Measurements from ENCODE around the gene FAM180B.

The FAM180B gene

DNA sequence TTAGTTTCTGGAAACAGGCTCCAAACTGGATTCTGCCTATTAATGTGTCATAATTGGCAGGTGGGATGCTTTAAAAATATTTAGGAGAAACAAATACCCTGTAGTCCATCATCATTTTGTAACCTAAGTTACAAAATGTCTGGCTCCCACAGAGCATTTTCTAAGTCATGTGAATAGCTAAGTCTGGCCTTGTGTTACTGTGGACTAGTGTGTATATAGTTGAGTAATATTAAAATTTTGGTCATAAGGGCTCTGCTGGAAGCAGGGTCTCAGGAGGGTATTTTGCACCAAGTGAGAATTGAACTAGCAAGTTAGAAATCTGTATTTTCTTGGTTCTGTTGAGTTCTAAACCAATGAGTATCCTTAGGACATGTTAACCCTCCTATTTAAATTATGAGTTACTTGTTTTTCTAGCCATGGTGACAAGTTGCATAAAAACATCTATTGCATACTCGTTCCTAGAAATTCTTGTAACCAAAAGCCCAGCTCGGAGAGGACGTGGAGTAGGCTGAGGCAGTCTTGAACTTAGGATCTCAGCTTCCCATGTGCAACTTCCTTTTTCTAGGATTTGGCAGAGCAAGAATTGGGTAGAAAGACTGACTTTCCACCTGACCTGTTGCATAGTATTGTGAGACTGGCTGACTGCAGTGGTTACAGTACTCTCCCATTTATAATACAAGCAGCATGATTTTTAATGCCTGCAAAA, 15.7 kb upstream of the FAM180B start:
- H3K36me3 ChIP-seq (ENCODE audit: control insufficient read depth, low read depth, low read length), result peaks cover 45% of the 10 kb centered on the region
- H3K9me3 ChIP-seq (ENCODE audit: control insufficient read depth, low read depth, low read length), result no peaks in the 10 kb centered on the region
- H3K4me1 ChIP-seq (ENCODE audit: control insufficient read depth, low read depth, low read length), result no peaks in the 10 kb centered on the region
- no peaks in the 10 kb centered on the region for H3K27me3 ChIP-seq (ENCODE audit: control insufficient read depth, insufficient read depth, low read length)
- H3K9ac ChIP-seq (ENCODE audit: low read length), result no peak overlapping the region
- no peak overlapping the region for H3K27ac ChIP-seq (ENCODE audit: low read length)
- H3K4me3 ChIP-seq (ENCODE audit: low read length), result no peak overlapping the region

DNA sequence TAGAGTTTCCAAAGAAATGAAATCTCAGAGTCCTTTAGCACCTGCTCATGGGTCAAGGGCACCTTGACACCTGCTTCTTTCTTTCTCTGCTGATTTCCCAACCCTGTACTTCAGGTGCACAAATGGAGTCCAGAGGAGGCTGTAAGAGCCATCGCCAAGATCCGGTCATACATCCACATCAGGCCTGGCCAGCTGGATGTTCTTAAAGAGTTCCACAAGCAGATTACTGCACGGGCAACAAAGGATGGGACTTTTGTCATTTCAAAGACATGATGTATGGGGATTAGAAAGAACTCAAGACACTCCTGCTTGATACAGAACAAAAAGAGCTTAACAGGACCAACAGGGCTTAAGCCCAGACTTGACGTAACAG, 15.1 kb upstream of the FAM180B start:
- Histone ChIP-seq H3K27me3 (ENCODE audit: control insufficient read depth, insufficient read depth, low read length) (no peaks in the 10 kb centered on the region), H3K36me3 (ENCODE audit: control insufficient read depth, low read depth, low read length) (peaks cover 46% of the 10 kb centered on the region), H3K9me3 (ENCODE audit: control insufficient read depth, low read depth, low read length) (no peaks in the 10 kb centered on the region), H3K27ac (ENCODE audit: low read length) (no peak overlapping the region), H3K4me3 (ENCODE audit: low read length) (no peak overlapping the region), H3K9ac (ENCODE audit: low read length) (no peak overlapping the region), H3K4me1 (ENCODE audit: control insufficient read depth, low read depth, low read length) (no peaks in the 10 kb centered on the region)

DNA sequence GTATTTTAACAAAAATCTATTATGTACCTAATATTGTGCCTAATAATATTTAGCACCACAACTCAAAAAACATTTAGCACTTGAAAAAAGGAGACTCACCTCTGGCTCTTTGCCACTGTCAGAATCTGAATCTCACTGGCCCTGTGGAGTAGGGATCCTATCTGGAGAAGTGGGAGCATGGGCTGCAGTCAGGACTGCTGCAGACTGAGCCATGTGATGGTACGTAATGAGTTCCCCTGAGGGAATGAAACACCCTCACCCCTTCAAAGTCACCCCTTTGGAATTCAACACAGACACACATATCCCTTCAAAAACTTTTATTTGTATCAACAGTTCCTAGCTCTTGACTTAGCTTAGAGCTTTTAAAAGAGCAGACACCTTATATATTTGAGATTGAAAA, 14.6 kb upstream of the FAM180B start:
- Histone ChIP-seq H3K27me3 (ENCODE audit: control insufficient read depth, insufficient read depth, low read length) (no peaks in the 10 kb centered on the region), H3K4me1 (ENCODE audit: control insufficient read depth, low read depth, low read length) (no peaks in the 10 kb centered on the region), H3K9me3 (ENCODE audit: control insufficient read depth, low read depth, low read length) (no peaks in the 10 kb centered on the region), H3K4me3 (ENCODE audit: low read length) (no peak overlapping the region), H3K27ac (ENCODE audit: low read length) (no peak overlapping the region), H3K9ac (ENCODE audit: low read length) (no peak overlapping the region), H3K36me3 (ENCODE audit: control insufficient read depth, low read depth, low read length) (peaks cover 48% of the 10 kb centered on the region)

- no peak overlapping the region for H3K9ac ChIP-seq (ENCODE audit: low read length)
- H3K9me3 ChIP-seq (ENCODE audit: control insufficient read depth, low read depth, low read length), result no peaks in the 10 kb centered on the region
- H3K4me1 ChIP-seq (ENCODE audit: control insufficient read depth, low read depth, low read length), result peaks cover 1% of the 10 kb centered on the region
- H3K36me3 ChIP-seq (ENCODE audit: control insufficient read depth, low read depth, low read length), result peaks cover 48% of the 10 kb centered on the region
- no peaks in the 10 kb centered on the region for H3K27me3 ChIP-seq (ENCODE audit: control insufficient read depth, insufficient read depth, low read length)
- no peak overlapping the region for H3K4me3 ChIP-seq (ENCODE audit: low read length)
- no peak overlapping the region for H3K27ac ChIP-seq (ENCODE audit: low read length)
These were observed 13.7 kb upstream of the FAM180B start for GRCh38 chr11:47572715-47573255.

- H3K9me3 ChIP-seq (ENCODE audit: control insufficient read depth, low read depth, low read length), result no peaks in the 10 kb centered on the region
- no peak overlapping the region for H3K9ac ChIP-seq (ENCODE audit: low read length)
- no peaks in the 10 kb centered on the region for H3K27me3 ChIP-seq (ENCODE audit: control insufficient read depth, insufficient read depth, low read length)
- H3K27ac ChIP-seq (ENCODE audit: low read length), result no peak overlapping the region
- H3K36me3 ChIP-seq (ENCODE audit: control insufficient read depth, low read depth, low read length), result peaks cover 48% of the 10 kb centered on the region
- H3K4me1 ChIP-seq (ENCODE audit: control insufficient read depth, low read depth, low read length), result peaks cover 6% of the 10 kb centered on the region
- H3K4me3 ChIP-seq (ENCODE audit: low read length), result no peak overlapping the region
These were observed 13.2 kb upstream of the FAM180B start for GRCh38 chr11:47573321-47573720.

GRCh38 chr11:47577460-47578041, 8.9 kb upstream of the FAM180B start:
- Histone ChIP-seq H3K9me3 (ENCODE audit: control insufficient read depth, low read depth, low read length) (no peaks in the 10 kb centered on the region), H3K9ac (ENCODE audit: low read length) (peak overlapping the region; percentile 84), H3K4me3 (ENCODE audit: low read length) (peak overlapping the region; percentile 95), H3K4me1 (ENCODE audit: control insufficient read depth, low read depth, low read length) (peaks cover 6% of the 10 kb centered on the region), H3K27ac (ENCODE audit: low read length) (peak overlapping the region; percentile 91), H3K36me3 (ENCODE audit: control insufficient read depth, low read depth, low read length) (peaks cover 37% of the 10 kb centered on the region), H3K27me3 (ENCODE audit: control insufficient read depth, insufficient read depth, low read length) (no peaks in the 10 kb centered on the region)

- no peaks in the 10 kb centered on the region for H3K9me3 ChIP-seq (ENCODE audit: control insufficient read depth, low read depth, low read length)
- H3K4me1 ChIP-seq (ENCODE audit: control insufficient read depth, low read depth, low read length), result peaks cover 6% of the 10 kb centered on the region
- peak within 1 kb of the TSS; percentile 95 for H3K4me3 ChIP-seq (ENCODE audit: low read length)
- H3K36me3 ChIP-seq (ENCODE audit: control insufficient read depth, low read depth, low read length), result peaks cover 37% of the 10 kb centered on the region
- no peaks in the 10 kb centered on the region for H3K27me3 ChIP-seq (ENCODE audit: control insufficient read depth, insufficient read depth, low read length)
- peak within 1 kb of the TSS; percentile 84 for H3K9ac ChIP-seq (ENCODE audit: low read length)
- H3K27ac ChIP-seq (ENCODE audit: low read length), result peak within 1 kb of the TSS; percentile 91
These were observed 7.7 kb upstream of the FAM180B start, which contains the start of the genes KBTBD4 and NDUFS3 for GRCh38 chr11:47578524-47579494. Gene KBTBD4 (minus strand): TSS chr11:47578970. CDS start chr11:47578951, 19 bp downstream. Gene NDUFS3 (plus strand): TSS chr11:47579074. CDS start chr11:47579092, 18 bp downstream.

DNA sequence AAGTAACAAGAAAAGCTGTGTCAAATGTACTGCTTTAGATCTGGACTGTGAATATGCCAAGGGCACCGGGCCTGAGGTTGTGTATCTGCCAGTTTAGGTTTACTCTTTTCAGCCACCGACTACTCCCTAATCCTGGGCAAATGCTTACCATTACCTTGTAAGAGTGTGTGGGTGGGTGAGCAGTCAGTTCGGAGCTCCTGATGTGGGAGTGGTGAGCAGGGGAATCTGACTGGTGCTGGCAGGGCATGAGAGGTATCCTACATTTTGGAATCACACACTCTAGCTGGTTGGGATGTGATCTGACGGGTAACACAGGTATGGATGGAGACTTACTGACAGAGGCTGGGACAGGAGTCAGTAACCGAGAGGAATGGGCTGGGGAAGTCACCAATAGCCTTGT, 2.6 kb upstream of the FAM180B start:
- Histone ChIP-seq H3K36me3 (ENCODE audit: control insufficient read depth, low read depth, low read length) (peaks cover 40% of the 10 kb centered on the region), H3K9ac (ENCODE audit: low read length) (no peak overlapping the region), H3K27ac (ENCODE audit: low read length) (no peak overlapping the region), H3K4me3 (ENCODE audit: low read length) (no peak overlapping the region), H3K27me3 (ENCODE audit: control insufficient read depth, insufficient read depth, low read length) (no peaks in the 10 kb centered on the region), H3K9me3 (ENCODE audit: control insufficient read depth, low read depth, low read length) (no peaks in the 10 kb centered on the region), H3K4me1 (ENCODE audit: control insufficient read depth, low read depth, low read length) (no peaks in the 10 kb centered on the region)

- H3K9me3 ChIP-seq (ENCODE audit: control insufficient read depth, low read depth, low read length), result no peaks in the 10 kb centered on the region
- H3K4me1 ChIP-seq (ENCODE audit: control insufficient read depth, low read depth, low read length), result no peaks in the 10 kb centered on the region
- H3K36me3 ChIP-seq (ENCODE audit: control insufficient read depth, low read depth, low read length), result peaks cover 24% of the 10 kb centered on the region
- no peak overlapping the region for H3K4me3 ChIP-seq (ENCODE audit: low read length)
- peaks cover 6% of the 10 kb centered on the region for H3K27me3 ChIP-seq (ENCODE audit: control insufficient read depth, insufficient read depth, low read length)
- no peak overlapping the region for H3K9ac ChIP-seq (ENCODE audit: low read length)
- H3K27ac ChIP-seq (ENCODE audit: low read length), result no peak overlapping the region
These were observed 700 bp downstream of the FAM180B start for GRCh38 chr11:47587039-47587716.

DNA sequence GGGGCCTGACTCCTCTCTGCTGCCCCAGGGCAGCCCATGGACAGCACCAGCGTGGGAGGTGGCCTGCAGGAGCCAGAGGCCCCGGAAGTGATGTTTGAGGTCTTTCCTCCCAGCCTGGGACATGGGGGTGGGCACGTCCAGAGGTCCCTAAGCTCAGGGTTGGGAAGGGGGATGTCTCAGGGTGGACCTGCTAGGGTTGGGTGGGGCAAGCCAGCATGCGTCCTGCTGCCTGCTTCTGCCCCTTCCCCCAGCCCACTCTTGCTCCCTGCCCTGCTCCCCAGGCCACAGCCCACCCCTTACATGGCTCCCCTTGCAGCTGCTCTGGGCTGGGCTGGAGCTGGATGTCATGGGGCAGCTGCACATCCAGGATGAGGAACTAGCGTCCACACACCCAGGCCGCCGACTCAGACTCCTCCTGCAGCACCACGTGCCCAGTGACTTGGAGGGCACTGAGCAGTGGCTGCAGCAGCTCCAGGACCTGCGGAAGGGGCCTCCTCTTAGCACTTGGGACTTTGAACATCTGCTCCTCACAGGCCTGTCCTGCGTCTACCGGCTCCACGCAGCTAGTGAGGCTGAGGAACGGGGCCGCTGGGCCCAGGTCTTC, 1.3 kb downstream of the FAM180B start:
- Histone ChIP-seq H3K9me3 (ENCODE audit: control insufficient read depth, low read depth, low read length) (no peaks in the 10 kb centered on the region), H3K27ac (ENCODE audit: low read length) (no peak overlapping the region), H3K9ac (ENCODE audit: low read length) (no peak overlapping the region), H3K36me3 (ENCODE audit: control insufficient read depth, low read depth, low read length) (peaks cover 18% of the 10 kb centered on the region), H3K4me3 (ENCODE audit: low read length) (no peak overlapping the region), H3K27me3 (ENCODE audit: control insufficient read depth, insufficient read depth, low read length) (peaks cover 12% of the 10 kb centered on the region), H3K4me1 (ENCODE audit: control insufficient read depth, low read depth, low read length) (no peaks in the 10 kb centered on the region)

All from iPS-18a (cell line).